Myocyte (in vitro differentiated cells): Measurements from ENCODE around the gene CDCA5. TPM values are rescaled to one million over a fixed set of nuclear protein-coding genes. Genes with fewer than 3 reads are reported as not detected.

Experiments used
- DNase-seq: peaks from one replicate; pipeline ENCODE4 v3.0.0-alpha.2; 2012; ENCODE audit warnings: low read depth
- total RNA-seq: library from RNA; depleted of rRNA; stranded (reverse); fragments of >200 nt; gene quantifications from 2 replicates; pipeline ENCODE4 v1.2.3, GENCODE V29; 2014

The CDCA5 gene
- total RNA-seq, 1 donor from 2014 or later: 0.75 TPM

GRCh38 chr11:65107751-65108468, 24.1 kb upstream of the CDCA5 start:
- no peak for DNase-seq

GRCh38 chr11:65107078-65107477, 23.2 kb upstream of the CDCA5 start:
- no peak for DNase-seq

GRCh38 chr11:65104628-65105027, 20.8 kb upstream of the CDCA5 start:
- DNase-seq: no peak

GRCh38 chr11:65103476-65103875, 19.6 kb upstream of the CDCA5 start:
- DNase-seq: peak; percentile 59

GRCh38 chr11:65102142-65103095, 18.6 kb upstream of the CDCA5 start:
- no peak for DNase-seq

GRCh38 chr11:65100674-65101350, 17.0 kb upstream of the CDCA5 start:
- no peak for DNase-seq

- DNase-seq: no peak
Measured at GRCh38 chr11:65096926-65097325, 13.1 kb upstream of the CDCA5 start.

GRCh38 chr11:65095974-65096806, 12.3 kb upstream of the CDCA5 start, which contains the start of gene VPS51:
VPS51 (plus strand) TSS chr11:65096214; CDS start chr11:65096251, 37 bp downstream.
- peak; percentile 90 for DNase-seq

GRCh38 chr11:65095427-65095826, 11.6 kb upstream of the CDCA5 start:
- DNase-seq: no peak

- no peak for DNase-seq
Measured at GRCh38 chr11:65090628-65091027, 6.8 kb upstream of the CDCA5 start.

GRCh38 chr11:65089621-65090020, 5.8 kb upstream of the CDCA5 start:
- DNase-seq: no peak

- no peak for DNase-seq
Measured at GRCh38 chr11:65087827-65088226, 4.0 kb upstream of the CDCA5 start.

GRCh38 chr11:65087216-65087615, 3.4 kb upstream of the CDCA5 start:
- DNase-seq: no peak

- DNase-seq: no peak
Measured at GRCh38 chr11:65086809-65087208, 3.0 kb upstream of the CDCA5 start.

- no peak for DNase-seq
Measured at GRCh38 chr11:65085446-65085845, 1.6 kb upstream of the CDCA5 start.

- no peak for DNase-seq
Measured at GRCh38 chr11:65084598-65085375, 947 bp upstream of the CDCA5 start.

- DNase-seq: no peak
Measured at GRCh38 chr11:65083134-65083833, 556 bp downstream of the CDCA5 start.

GRCh38 chr11:65078786-65079342, 5.0 kb downstream of the CDCA5 start:
- DNase-seq: no peak

- DNase-seq: peak; percentile 26
Measured at GRCh38 chr11:65078151-65078550, 5.7 kb downstream of the CDCA5 start.
